ENCODE results near the gene ASTN2. TPM values are rescaled to one million over a fixed set of nuclear protein-coding genes. Genes with fewer than 3 reads are reported as not detected.
"Not testable (repeated sequence)": the region's sequence is repeated elsewhere in the genome, so short reads cannot be mapped to it uniquely, and the experiment has no call there.

ASTN2 gene
- total and polyA plus RNA-seq, 2 experiments from 2014 or later = 5.8 to 7.5 TPM

GRCh38 chr9:116891424-116891823 lies 523.4 kb downstream of the ASTN2 start:
- WGBS, 2 experiments (ENCODE audit: low coverage in 1 of 2, low lambda C conversion rate in 2 of 2, missing lambda C conversion rate in 2 of 2) = 46 to 50% methylated on average over 3 of the region's 3 CpGs

GRCh38 chr9:116888476-116888875 lies 526.4 kb downstream of the ASTN2 start:
- H4K20me1 ChIP-seq (ENCODE audit: insufficient read depth); H3K4me3 ChIP-seq; H3K9ac ChIP-seq; H3K4me1 ChIP-seq (ENCODE audit: insufficient read depth); H3F3A ChIP-seq (ENCODE audit: insufficient read depth); DNase-seq; H3K79me2 ChIP-seq (ENCODE audit: insufficient read depth); H3K27ac ChIP-seq; H3K9me2 ChIP-seq (ENCODE audit: insufficient read depth); H3K4me2 ChIP-seq (ENCODE audit: unreplicated experiment); H3K27me3 ChIP-seq (replicated peaks; ENCODE audit: insufficient read depth); in situ Hi-C loops (cut with MboI); H3K9me3 ChIP-seq (ENCODE audit: low read depth); H2AFZ ChIP-seq; H3K36me3 ChIP-seq (ENCODE audit: low read depth): not testable (repeated sequence)
- 48 to 49% methylated on average over 4 of the region's 4 CpGs for WGBS, 2 experiments (ENCODE audit: low coverage in 1 of 2, low lambda C conversion rate in 2 of 2, missing lambda C conversion rate in 2 of 2)

More at GRCh38 chr9:116891424-116891823, 523.4 kb downstream of the ASTN2 start:
- H3K9ac ChIP-seq = no peak overlapping the region
- no peak overlapping the region for H2AFZ ChIP-seq
- H3K36me3 ChIP-seq (ENCODE audit: low read depth) = no peaks in the 10 kb centered on the region
- no peaks in the 10 kb centered on the region for H3K79me2 ChIP-seq (ENCODE audit: insufficient read depth)
- no peaks in the 10 kb centered on the region for H3K9me2 ChIP-seq (ENCODE audit: insufficient read depth)
- H3K27ac ChIP-seq = no peak overlapping the region
- no peaks in the 10 kb centered on the region for H3K9me3 ChIP-seq (ENCODE audit: low read depth)
- no peak for TF ChIP-seq EZH2 (IDR thresholded peaks at IDR 0.05; ENCODE audit: insufficient read depth, poor library complexity, severe bottlenecking)
- no peak for TF ChIP-seq EZH2phosphoT487 (IDR thresholded peaks at IDR 0.05; ENCODE audit: insufficient read depth, low read depth)
- DNase-seq = no peak
- no peaks in the 10 kb centered on the region for H3K27me3 ChIP-seq (replicated peaks; ENCODE audit: insufficient read depth)
- in situ Hi-C loops (cut with MboI) = no loop called here
- H4K20me1 ChIP-seq (ENCODE audit: insufficient read depth) = no peaks in the 10 kb centered on the region
- H3K4me3 ChIP-seq = no peak overlapping the region
- H3F3A ChIP-seq (ENCODE audit: insufficient read depth) = no peaks in the 10 kb centered on the region
- H3K4me1 ChIP-seq (ENCODE audit: insufficient read depth) = no peaks in the 10 kb centered on the region
- no peak overlapping the region for H3K4me2 ChIP-seq (ENCODE audit: unreplicated experiment)

GRCh38 chr9:116888066-116888465 lies 526.8 kb downstream of the ASTN2 start:
- Histone ChIP-seq H4K20me1 (ENCODE audit: insufficient read depth) (no peaks in the 10 kb centered on the region), H3K79me2 (ENCODE audit: insufficient read depth) (no peaks in the 10 kb centered on the region), H3K9ac (no peak overlapping the region), H2AFZ (no peak overlapping the region), H3K27ac (no peak overlapping the region), H3K4me3 (no peak overlapping the region), H3K4me2 (ENCODE audit: unreplicated experiment) (no peak overlapping the region), H3K4me1 (ENCODE audit: insufficient read depth) (no peaks in the 10 kb centered on the region), H3K9me3 (ENCODE audit: low read depth) (no peaks in the 10 kb centered on the region), H3K9me2 (ENCODE audit: insufficient read depth) (no peaks in the 10 kb centered on the region), H3F3A (ENCODE audit: insufficient read depth) (no peaks in the 10 kb centered on the region), H3K36me3 (ENCODE audit: low read depth) (no peaks in the 10 kb centered on the region), H3K27me3 (replicated peaks; ENCODE audit: insufficient read depth) (no peaks in the 10 kb centered on the region)
- no peak for DNase-seq
- 76 to 89% methylated on average over 1 of the region's 1 CpG for WGBS, 2 experiments (ENCODE audit: low coverage in 1 of 2, low lambda C conversion rate in 2 of 2, missing lambda C conversion rate in 2 of 2)
- in situ Hi-C loops (cut with MboI) = no loop called here
- TF ChIP-seq EZH2 (IDR thresholded peaks at IDR 0.05; ENCODE audit: insufficient read depth, poor library complexity, severe bottlenecking) = no peak
- no peak for TF ChIP-seq EZH2phosphoT487 (IDR thresholded peaks at IDR 0.05; ENCODE audit: insufficient read depth, low read depth)

GRCh38 chr9:116883676-116884075 lies 531.2 kb downstream of the ASTN2 start:
- no peak overlapping the region for H3K9ac ChIP-seq
- no peaks in the 10 kb centered on the region for H4K20me1 ChIP-seq (ENCODE audit: insufficient read depth)
- no peaks in the 10 kb centered on the region for H3K9me2 ChIP-seq (ENCODE audit: insufficient read depth)
- no peaks in the 10 kb centered on the region for H3F3A ChIP-seq (ENCODE audit: insufficient read depth)
- no peak overlapping the region for H2AFZ ChIP-seq
- no peaks in the 10 kb centered on the region for H3K36me3 ChIP-seq (ENCODE audit: low read depth)
- H3K4me3 ChIP-seq = no peak overlapping the region
- no peaks in the 10 kb centered on the region for H3K79me2 ChIP-seq (ENCODE audit: insufficient read depth)
- WGBS, 2 experiments (ENCODE audit: low coverage in 1 of 2, low lambda C conversion rate in 2 of 2, missing lambda C conversion rate in 2 of 2) = 7 to 11% methylated on average over 1 of the region's 1 CpG
- DNase-seq = no peak
- H3K4me1 ChIP-seq (ENCODE audit: insufficient read depth) = no peaks in the 10 kb centered on the region
- no peak for TF ChIP-seq EZH2 (IDR thresholded peaks at IDR 0.05; ENCODE audit: insufficient read depth, poor library complexity, severe bottlenecking)
- TF ChIP-seq EZH2phosphoT487 (IDR thresholded peaks at IDR 0.05; ENCODE audit: insufficient read depth, low read depth) = no peak
- H3K4me2 ChIP-seq (ENCODE audit: unreplicated experiment) = no peak overlapping the region
- no peaks in the 10 kb centered on the region for H3K9me3 ChIP-seq (ENCODE audit: low read depth)
- no peaks in the 10 kb centered on the region for H3K27me3 ChIP-seq (replicated peaks; ENCODE audit: insufficient read depth)
- no peak overlapping the region for H3K27ac ChIP-seq
- in situ Hi-C loops (cut with MboI) = no loop called here

- H3K4me2 ChIP-seq (ENCODE audit: unreplicated experiment) = no peak overlapping the region
- H4K20me1 ChIP-seq (ENCODE audit: insufficient read depth) = no peaks in the 10 kb centered on the region
- no peaks in the 10 kb centered on the region for H3K79me2 ChIP-seq (ENCODE audit: insufficient read depth)
- H3K4me3 ChIP-seq = no peak overlapping the region
- no peak overlapping the region for H3K9ac ChIP-seq
- no peaks in the 10 kb centered on the region for H3K36me3 ChIP-seq (ENCODE audit: low read depth)
- no peaks in the 10 kb centered on the region for H3K9me2 ChIP-seq (ENCODE audit: insufficient read depth)
- H3F3A ChIP-seq (ENCODE audit: insufficient read depth) = no peaks in the 10 kb centered on the region
- TF ChIP-seq EZH2phosphoT487 (IDR thresholded peaks at IDR 0.05; ENCODE audit: insufficient read depth, low read depth) = no peak
- no peak for TF ChIP-seq EZH2 (IDR thresholded peaks at IDR 0.05; ENCODE audit: insufficient read depth, poor library complexity, severe bottlenecking)
- DNase-seq = no peak
- WGBS, 2 experiments (ENCODE audit: low coverage in 1 of 2, low lambda C conversion rate in 2 of 2, missing lambda C conversion rate in 2 of 2) = 55 to 63% methylated on average over 3 of the region's 3 CpGs
- H2AFZ ChIP-seq = no peak overlapping the region
- H3K4me1 ChIP-seq (ENCODE audit: insufficient read depth) = no peaks in the 10 kb centered on the region
- no peaks in the 10 kb centered on the region for H3K27me3 ChIP-seq (replicated peaks; ENCODE audit: insufficient read depth)
- no peak overlapping the region for H3K27ac ChIP-seq
- H3K9me3 ChIP-seq (ENCODE audit: low read depth) = no peaks in the 10 kb centered on the region
- in situ Hi-C loops (cut with MboI) = no loop called here
These were observed 537.8 kb downstream of the ASTN2 start for GRCh38 chr9:116877072-116877471.

All from GM23248 (cell line).